GM21515 (cell line): Measurements from ENCODE around the gene HDDC3.
A peak's percentile ranks its signal among the peaks of the same experiment; 100 is the strongest.
"Not testable (repeated sequence)": the region's sequence is repeated elsewhere in the genome, so short reads cannot be mapped to it uniquely, and the experiment has no call there.

ENCODE experiments used
- ATAC-seq: cut with Tn5 transposase; IDR thresholded peaks from one replicate; pipeline ENCODE4 v1.9.1; 2021; ENCODE audit not compliant: unreplicated experiment

HDDC3 gene

DNA sequence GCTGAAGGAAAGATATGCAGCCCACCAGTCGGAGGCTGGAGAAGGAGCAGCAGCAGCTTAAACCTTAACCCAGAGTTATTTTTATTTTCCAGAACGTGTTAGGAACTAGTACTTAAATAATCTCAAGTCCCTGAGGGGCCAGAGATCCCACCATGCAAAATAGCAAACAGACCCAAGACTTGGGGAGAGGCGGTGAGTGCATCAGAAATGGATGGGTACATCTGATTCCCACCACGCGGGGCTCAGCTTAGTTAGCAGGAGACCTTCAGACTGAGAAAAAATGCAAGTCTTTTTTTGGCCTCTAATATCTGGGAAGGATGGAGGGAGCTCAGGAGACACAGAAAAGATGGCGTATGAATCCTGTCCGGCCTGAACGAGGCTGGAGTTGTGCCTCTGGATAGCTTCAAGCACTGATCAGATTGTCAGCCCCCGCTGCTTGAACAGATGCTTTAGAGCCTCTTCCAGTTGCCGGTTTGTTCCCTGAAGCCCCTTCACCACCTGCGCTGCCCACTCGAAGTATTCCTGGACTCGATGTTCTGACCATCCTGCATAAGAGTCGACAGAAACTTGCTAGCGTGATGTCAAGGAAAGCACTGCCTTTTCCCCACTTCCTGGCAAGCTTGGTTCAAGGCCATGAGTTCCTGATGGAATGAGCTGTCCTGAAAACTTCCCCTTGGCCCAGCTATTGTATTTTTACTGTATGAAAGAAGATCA lies 1.3 kb downstream of the HDDC3 start:
- no peak for ATAC-seq

GRCh38 chr15:90929246-90930019 lies 2.9 kb downstream of the HDDC3 start:
- ATAC-seq: no peak

GRCh38 chr15:90928106-90928505 lies 4.2 kb downstream of the HDDC3 start:
- not testable (repeated sequence) for ATAC-seq

- not testable (repeated sequence) for ATAC-seq
Observed at GRCh38 chr15:90926766-90927165, 5.6 kb downstream of the HDDC3 start.

- ATAC-seq: peak; percentile 45
Observed at GRCh38 chr15:90924375-90924774, 8.0 kb downstream of the HDDC3 start.

DNA sequence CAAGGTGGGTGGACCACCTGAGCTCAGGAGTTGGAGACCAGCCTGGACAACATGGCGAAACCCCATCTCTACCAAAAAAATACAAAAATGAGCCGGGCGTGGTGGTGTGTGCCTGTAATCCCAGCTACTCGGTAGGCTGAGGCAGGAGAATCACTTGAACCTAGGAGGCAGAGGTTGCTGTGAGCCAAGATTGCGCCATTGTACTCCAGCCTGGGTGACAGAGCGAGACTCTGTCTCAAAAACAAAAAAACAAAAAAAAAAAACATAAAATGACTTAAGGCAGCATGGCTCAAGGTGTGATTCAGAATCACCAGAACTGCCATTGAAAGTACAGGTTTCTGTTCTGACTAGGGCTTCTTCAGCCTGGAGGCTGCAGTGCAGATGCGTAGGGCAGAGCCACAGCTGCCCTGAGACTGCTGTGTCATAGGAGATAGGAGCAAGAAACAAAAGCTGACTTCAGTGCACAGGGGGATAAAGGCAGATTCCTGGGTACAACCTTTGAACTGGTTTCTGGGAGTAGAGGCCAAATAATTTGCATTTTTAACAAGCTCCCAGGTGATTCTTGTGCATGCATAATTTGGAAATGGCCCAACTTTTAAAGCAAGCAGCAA lies 9.5 kb downstream of the HDDC3 start:
- peak; percentile 76 for ATAC-seq

- ATAC-seq: no peak
Observed at GRCh38 chr15:90921887-90922286, 10.5 kb downstream of the HDDC3 start.

- ATAC-seq: no peak
Observed at GRCh38 chr15:90918835-90919234, 13.5 kb downstream of the HDDC3 start.

DNA sequence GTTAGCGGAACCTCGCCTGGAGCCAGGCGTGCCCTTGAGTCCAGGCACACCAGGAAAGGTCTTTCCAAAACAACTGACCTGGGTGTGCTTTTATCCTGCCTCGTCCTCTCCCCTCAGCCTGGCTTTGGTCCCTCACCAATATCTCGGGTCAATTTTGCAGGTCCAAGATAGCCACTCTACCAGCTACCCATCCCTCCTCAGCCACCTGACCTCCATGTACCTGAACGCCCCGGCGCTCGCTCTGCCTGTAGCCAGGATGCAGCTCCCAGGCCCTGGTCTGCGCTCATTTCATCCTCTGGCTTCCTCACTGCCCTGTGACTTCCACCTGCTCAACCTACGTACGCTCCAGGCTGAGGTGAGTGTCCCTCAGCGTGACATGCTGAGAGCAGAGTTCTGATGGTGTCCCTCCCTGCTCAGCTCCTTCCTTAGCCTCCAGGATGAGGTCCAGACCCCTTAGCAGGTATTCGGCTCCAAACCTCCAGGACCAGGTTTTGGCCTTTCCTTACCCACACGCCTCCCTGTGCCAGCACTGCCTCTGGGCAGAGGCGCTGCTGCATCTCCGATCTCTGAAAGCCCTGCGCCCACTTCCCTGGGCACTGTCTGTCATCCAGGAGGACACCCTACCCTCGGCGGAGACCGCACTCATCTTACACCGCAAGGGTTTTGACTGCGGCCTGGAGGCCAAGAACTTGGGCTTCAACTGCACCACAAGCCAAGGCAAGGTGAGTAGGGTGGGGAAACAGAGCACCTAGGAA lies 14.1 kb downstream of the HDDC3 start:
- ATAC-seq: no peak

DNA sequence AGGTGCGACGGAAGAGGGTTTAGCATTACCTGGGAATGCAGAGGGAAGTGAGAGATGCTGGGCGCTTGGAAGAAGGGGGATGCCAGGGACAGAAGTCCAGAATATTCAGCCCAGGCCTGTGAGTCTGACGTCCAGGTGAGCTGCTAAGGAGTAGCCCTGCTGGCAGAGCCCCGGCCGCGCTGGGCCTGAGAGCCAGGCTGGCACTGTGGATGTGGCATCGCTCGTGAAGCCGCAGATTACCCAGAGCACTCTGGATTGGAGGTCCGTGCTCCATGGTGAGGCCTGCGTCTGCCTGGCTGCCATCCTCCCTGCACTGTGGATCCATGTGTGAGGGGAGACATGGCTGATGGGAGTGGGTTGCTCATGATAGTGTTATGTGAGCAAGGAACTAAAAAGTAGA lies 14.8 kb downstream of the HDDC3 start:
- ATAC-seq: no peak

- ATAC-seq: no peak
Observed at GRCh38 chr15:90916461-90916860, 15.9 kb downstream of the HDDC3 start.

DNA sequence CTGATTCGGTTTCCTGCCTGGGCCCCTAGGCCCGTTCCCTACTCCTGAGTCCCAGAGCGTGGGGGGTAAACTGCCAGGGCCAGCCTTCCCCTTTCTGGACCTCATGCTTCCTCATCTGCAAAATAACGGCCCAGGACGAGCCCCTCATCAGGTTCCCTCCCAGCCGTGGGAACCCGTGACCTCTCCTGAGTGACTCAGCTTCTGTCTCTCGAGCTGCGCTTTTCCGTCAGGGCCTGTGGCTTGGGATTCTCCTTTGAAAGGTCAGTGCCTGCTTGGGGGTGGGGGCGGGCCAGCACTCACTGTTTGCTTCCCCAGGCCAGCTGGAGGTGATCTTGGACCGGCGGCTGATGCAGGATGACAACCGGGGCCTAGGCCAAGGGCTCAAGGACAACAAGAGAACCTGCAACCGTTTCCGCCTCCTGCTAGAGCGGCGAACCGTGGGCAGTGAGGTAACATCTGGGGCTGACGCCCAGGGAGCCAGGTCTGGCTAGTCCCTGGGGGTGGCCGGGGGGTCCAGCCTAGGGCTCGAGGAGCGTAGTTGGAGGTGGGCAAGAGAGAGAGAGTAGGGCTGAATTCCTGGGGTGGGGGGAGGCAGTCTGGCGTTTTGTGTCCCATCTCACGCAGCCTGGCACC lies 16.4 kb downstream of the HDDC3 start:
- no peak for ATAC-seq

DNA sequence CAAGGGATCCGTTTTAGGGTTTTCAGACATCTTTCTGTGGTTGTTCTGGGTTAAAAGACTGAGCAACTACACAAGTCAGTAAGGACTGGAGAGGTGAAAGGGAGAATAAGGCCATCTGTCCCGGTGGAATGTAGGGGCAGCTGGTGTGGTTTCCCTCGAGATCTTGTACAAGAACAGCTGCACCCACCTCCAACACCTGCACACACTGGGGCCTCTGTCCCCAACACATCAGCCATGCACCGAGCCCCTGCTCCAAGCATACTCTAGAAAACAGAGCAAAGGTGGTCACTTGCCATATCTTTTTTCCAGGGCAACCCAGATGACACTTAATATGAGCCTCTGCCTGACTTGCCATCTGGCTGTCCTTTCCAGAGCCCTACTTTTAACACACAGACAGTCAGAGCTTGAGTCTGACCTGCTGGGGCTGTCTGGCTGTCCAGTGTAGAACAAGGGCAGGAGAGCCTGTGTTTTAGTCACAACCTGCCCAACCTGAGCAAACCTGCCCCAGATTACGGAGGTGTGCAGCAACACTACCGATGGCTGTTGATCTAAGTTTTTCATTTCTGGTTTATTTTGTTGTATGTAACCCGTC lies 17.0 kb downstream of the HDDC3 start:
- no peak for ATAC-seq

GRCh38 chr15:90914305-90915080 lies 17.9 kb downstream of the HDDC3 start:
- no peak for ATAC-seq

- ATAC-seq: no peak
Observed at GRCh38 chr15:90913398-90913944, 18.9 kb downstream of the HDDC3 start.

- ATAC-seq: no peak
Observed at GRCh38 chr15:90912770-90913075, 19.6 kb downstream of the HDDC3 start.

GRCh38 chr15:90911906-90912769 lies 20.2 kb downstream of the HDDC3 start:
- ATAC-seq: no peak

DNA sequence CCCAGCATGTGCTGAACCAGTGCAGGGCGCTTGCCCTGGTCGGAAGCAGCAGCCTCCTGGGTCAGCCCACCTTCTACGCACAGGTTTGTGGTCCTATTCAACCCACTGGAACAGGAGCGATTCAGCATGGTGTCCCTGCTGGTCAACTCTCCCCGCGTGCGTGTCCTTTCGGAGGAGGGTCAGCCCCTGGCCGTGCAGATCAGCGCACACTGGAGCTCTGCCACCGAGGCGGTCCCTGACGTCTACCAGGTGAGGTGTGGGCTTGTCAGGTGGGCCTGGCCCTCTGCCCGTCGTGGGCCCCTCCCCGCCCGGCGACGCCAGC lies 21.1 kb downstream of the HDDC3 start:
- ATAC-seq: no peak
